Measurements from ENCODE around the gene CSMD2. TPM values are rescaled to one million over a fixed set of nuclear protein-coding genes. Genes with fewer than 3 reads are reported as not detected.

CSMD2 gene
- total and polyA plus RNA-seq, 7 experiments from 2014 or later, result 0.02 TPM; not detected in 6

GRCh38 chr1:34029515-34029914 is 135.5 kb downstream of the CSMD2 start:
- ATAC-seq (no peak), DNase-seq (no peak)
- no peak overlapping the region for H3K27ac ChIP-seq (ENCODE audit: low read depth, low read length)
- H3K4me1 ChIP-seq (ENCODE audit: control insufficient read depth in 2 of 2, insufficient read depth in 2 of 2, low read length in 2 of 2), result no peaks in the 10 kb centered on the region
- no peaks in the 10 kb centered on the region for H3K4me1 Mint-ChIP-seq
- H3K9me3 Mint-ChIP-seq, result no peaks in the 10 kb centered on the region
- H3K36me3 ChIP-seq (ENCODE audit: control insufficient read depth in 2 of 3, insufficient read depth in 3 of 3, low read length in 3 of 3), result no peaks in the 10 kb centered on the region
- no peaks in the 10 kb centered on the region for H3K27me3 ChIP-seq (ENCODE audit: control insufficient read depth in 2 of 2, insufficient read depth in 2 of 2, low read length in 2 of 2)
- intact Hi-C loops (cut with micrococcal nuclease), result no loop called here
- H3K4me3 ChIP-seq (ENCODE audit: low read length), result no peak overlapping the region
- ChIA-PET CTCF (no interaction called here), POLR2A (no interaction called here)
- no peaks in the 10 kb centered on the region for H3K9me3 ChIP-seq (ENCODE audit: control insufficient read depth in 2 of 3, low read length in 3 of 3)
- H3K27ac Mint-ChIP-seq, result no peak overlapping the region
- no peak overlapping the region for H3K4me3 Mint-ChIP-seq
- peaks cover 11 to 59% (median 34%) of the 10 kb centered on the region in 5 donors for H3K27me3 Mint-ChIP-seq
- no peaks in the 10 kb centered on the region for H3K36me3 Mint-ChIP-seq

DNA sequence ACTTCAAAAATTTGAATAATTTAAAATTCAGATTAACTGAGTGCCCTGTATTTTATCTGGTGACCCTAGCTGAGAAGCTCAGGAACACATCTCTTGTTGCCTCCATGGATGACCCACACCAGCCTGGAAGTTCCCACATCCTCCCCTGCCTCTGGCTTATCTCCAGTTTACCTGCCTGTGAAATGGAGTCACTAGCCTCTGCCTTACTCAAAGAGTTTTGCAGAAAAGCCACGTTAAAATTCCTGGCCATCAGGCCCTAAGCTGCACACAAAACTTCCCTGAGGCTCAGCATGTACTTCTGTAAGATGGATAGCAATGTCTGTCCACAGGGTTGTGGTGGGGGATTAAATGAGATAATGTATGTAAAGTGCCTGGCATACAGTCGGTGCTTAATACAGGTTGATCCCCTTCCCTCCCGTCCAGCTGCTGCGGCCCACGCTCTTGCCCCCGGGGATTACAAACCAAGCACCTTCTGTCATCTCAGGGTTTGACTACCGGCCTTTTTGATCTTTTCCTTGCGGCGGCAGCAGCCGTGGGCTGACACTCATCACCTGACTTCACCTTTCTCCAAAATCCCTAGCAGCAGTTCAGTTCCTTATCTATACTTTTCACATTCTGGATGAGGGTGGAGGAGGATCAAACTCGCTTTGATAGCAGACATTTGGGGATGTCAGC is 136.5 kb downstream of the CSMD2 start:
- no peak for ATAC-seq

DNA sequence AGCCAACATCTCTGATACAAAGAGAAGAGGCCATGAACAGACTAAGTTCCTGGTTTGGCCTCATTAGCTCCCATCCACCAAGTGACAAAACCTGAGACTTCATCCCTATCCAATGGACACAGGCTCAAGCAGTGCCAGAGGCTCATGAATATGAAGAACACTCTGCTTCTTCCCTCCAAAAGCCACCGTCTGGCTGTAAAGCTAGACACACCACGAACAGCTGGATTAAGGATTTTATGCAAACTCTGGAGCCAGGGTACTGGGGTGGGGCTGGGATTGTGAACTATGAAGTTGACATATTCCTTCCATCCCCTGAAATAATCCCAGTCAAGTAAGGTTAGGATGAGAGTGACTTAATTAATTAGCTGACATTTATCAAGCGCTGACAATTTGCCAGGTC is 139.4 kb downstream of the CSMD2 start:
- intact Hi-C loops (cut with micrococcal nuclease), result no loop called here
- Mint-ChIP-seq H3K4me1 (no peaks in the 10 kb centered on the region), H3K36me3 (no peaks in the 10 kb centered on the region), H3K9me3 (peaks cover 0 to 5% (median 0%) of the 10 kb centered on the region in 11 donors), H3K27ac (no peak overlapping the region), H3K27me3 (peaks cover 8 to 60% (median 37%) of the 10 kb centered on the region in 5 donors), H3K4me3 (no peak overlapping the region)
- ATAC-seq (no peak), DNase-seq (no peak)
- Histone ChIP-seq H3K9me3 (ENCODE audit: control insufficient read depth in 2 of 3, low read length in 3 of 3) (no peaks in the 10 kb centered on the region), H3K36me3 (ENCODE audit: control insufficient read depth in 2 of 3, insufficient read depth in 3 of 3, low read length in 3 of 3) (no peaks in the 10 kb centered on the region), H3K4me3 (ENCODE audit: low read length) (no peak overlapping the region), H3K4me1 (ENCODE audit: control insufficient read depth in 2 of 2, insufficient read depth in 2 of 2, low read length in 2 of 2) (no peaks in the 10 kb centered on the region), H3K27ac (ENCODE audit: low read depth, low read length) (no peak overlapping the region), H3K27me3 (ENCODE audit: control insufficient read depth in 2 of 2, insufficient read depth in 2 of 2, low read length in 2 of 2) (no peaks in the 10 kb centered on the region)
- CTCF ChIA-PET, result no interaction called here
- POLR2A ChIA-PET, result no interaction called here

More for the DNA sequence above, 136.5 kb downstream of the CSMD2 start:
- Mint-ChIP-seq H3K27me3 (peaks cover 9 to 66% (median 42%) of the 10 kb centered on the region in 5 donors), H3K4me1 (no peaks in the 10 kb centered on the region), H3K4me3 (no peak overlapping the region), H3K9me3 (no peaks in the 10 kb centered on the region), H3K36me3 (no peaks in the 10 kb centered on the region), H3K27ac (no peak overlapping the region)
- no peak for DNase-seq
- Histone ChIP-seq H3K4me1 (ENCODE audit: control insufficient read depth in 2 of 2, insufficient read depth in 2 of 2, low read length in 2 of 2) (no peaks in the 10 kb centered on the region), H3K9me3 (ENCODE audit: control insufficient read depth in 2 of 3, low read length in 3 of 3) (no peaks in the 10 kb centered on the region), H3K4me3 (ENCODE audit: low read length) (no peak overlapping the region), H3K27me3 (ENCODE audit: control insufficient read depth in 2 of 2, insufficient read depth in 2 of 2, low read length in 2 of 2) (no peaks in the 10 kb centered on the region), H3K36me3 (ENCODE audit: control insufficient read depth in 2 of 3, insufficient read depth in 3 of 3, low read length in 3 of 3) (no peaks in the 10 kb centered on the region), H3K27ac (ENCODE audit: low read depth, low read length) (no peak overlapping the region)
- intact Hi-C loops (cut with micrococcal nuclease), result no loop called here
- ChIA-PET CTCF (no interaction called here), POLR2A (no interaction called here)

GRCh38 chr1:34024485-34024884 is 140.5 kb downstream of the CSMD2 start:
- CTCF ChIA-PET, result no interaction called here
- intact Hi-C loops (cut with micrococcal nuclease), result no loop called here
- no peaks in the 10 kb centered on the region for H3K36me3 Mint-ChIP-seq
- no peaks in the 10 kb centered on the region for H3K36me3 ChIP-seq (ENCODE audit: control insufficient read depth in 2 of 3, insufficient read depth in 3 of 3, low read length in 3 of 3)
- H3K27ac Mint-ChIP-seq, result no peak overlapping the region
- POLR2A ChIA-PET, result no interaction called here
- no peak overlapping the region for H3K27ac ChIP-seq (ENCODE audit: low read depth, low read length)
- no peaks in the 10 kb centered on the region for H3K27me3 ChIP-seq (ENCODE audit: control insufficient read depth in 2 of 2, insufficient read depth in 2 of 2, low read length in 2 of 2)
- no peaks in the 10 kb centered on the region for H3K4me1 Mint-ChIP-seq
- ATAC-seq, result no peak
- no peak overlapping the region for H3K4me3 ChIP-seq (ENCODE audit: low read length)
- peaks cover 0 to 5% (median 0%) of the 10 kb centered on the region in 11 donors for H3K9me3 Mint-ChIP-seq
- no peaks in the 10 kb centered on the region for H3K9me3 ChIP-seq (ENCODE audit: control insufficient read depth in 2 of 3, low read length in 3 of 3)
- peaks cover 8 to 65% (median 40%) of the 10 kb centered on the region in 5 donors for H3K27me3 Mint-ChIP-seq
- DNase-seq, result no peak
- no peak overlapping the region for H3K4me3 Mint-ChIP-seq
- H3K4me1 ChIP-seq (ENCODE audit: control insufficient read depth in 2 of 2, insufficient read depth in 2 of 2, low read length in 2 of 2), result no peaks in the 10 kb centered on the region

- ChIA-PET CTCF (no interaction called here), POLR2A (no interaction called here)
- no peaks in the 10 kb centered on the region for H3K36me3 Mint-ChIP-seq
- Histone ChIP-seq H3K27ac (ENCODE audit: low read depth, low read length) (no peak overlapping the region), H3K4me1 (ENCODE audit: control insufficient read depth in 2 of 2, insufficient read depth in 2 of 2, low read length in 2 of 2) (no peaks in the 10 kb centered on the region), H3K9me3 (ENCODE audit: control insufficient read depth in 2 of 3, low read length in 3 of 3) (no peaks in the 10 kb centered on the region), H3K36me3 (ENCODE audit: control insufficient read depth in 2 of 3, insufficient read depth in 3 of 3, low read length in 3 of 3) (no peaks in the 10 kb centered on the region), H3K27me3 (ENCODE audit: control insufficient read depth in 2 of 2, insufficient read depth in 2 of 2, low read length in 2 of 2) (no peaks in the 10 kb centered on the region), H3K4me3 (ENCODE audit: low read length) (no peak overlapping the region)
- ATAC-seq, result no peak
- intact Hi-C loops (cut with micrococcal nuclease), result loop anchor here in 1 of 2 donors (10.0 kb wide), 1 partner anchor 385 kb away; no protein-coding TSS in a partner anchor
- H3K27me3 Mint-ChIP-seq, result peaks cover 2 to 58% (median 24%) of the 10 kb centered on the region in 5 donors
- H3K4me3 Mint-ChIP-seq, result no peak overlapping the region
- H3K4me1 Mint-ChIP-seq, result no peaks in the 10 kb centered on the region
- no peak overlapping the region for H3K27ac Mint-ChIP-seq
- peaks cover 0 to 5% (median 0%) of the 10 kb centered on the region in 11 donors for H3K9me3 Mint-ChIP-seq
- no peak for DNase-seq
Measured at GRCh38 chr1:34019741-34020552, 145.1 kb downstream of the CSMD2 start.

- ChIA-PET POLR2A (no interaction called here), CTCF (no interaction called here)
- Histone ChIP-seq H3K4me3 (ENCODE audit: low read length) (no peak overlapping the region), H3K27ac (ENCODE audit: low read depth, low read length) (no peak overlapping the region), H3K9me3 (ENCODE audit: control insufficient read depth in 2 of 3, low read length in 3 of 3) (no peaks in the 10 kb centered on the region), H3K36me3 (ENCODE audit: control insufficient read depth in 2 of 3, insufficient read depth in 3 of 3, low read length in 3 of 3) (no peaks in the 10 kb centered on the region), H3K27me3 (ENCODE audit: control insufficient read depth in 2 of 2, insufficient read depth in 2 of 2, low read length in 2 of 2) (no peaks in the 10 kb centered on the region), H3K4me1 (ENCODE audit: control insufficient read depth in 2 of 2, insufficient read depth in 2 of 2, low read length in 2 of 2) (no peaks in the 10 kb centered on the region)
- H3K27ac Mint-ChIP-seq, result no peak overlapping the region
- intact Hi-C loops (cut with micrococcal nuclease), result loop anchor here in 1 of 2 donors (10.0 kb wide), 1 partner anchor 383 kb away; no protein-coding TSS in a partner anchor
- peaks cover 2 to 58% (median 18%) of the 10 kb centered on the region in 5 donors for H3K27me3 Mint-ChIP-seq
- H3K4me1 Mint-ChIP-seq, result no peaks in the 10 kb centered on the region
- H3K36me3 Mint-ChIP-seq, result no peaks in the 10 kb centered on the region
- peaks cover 0 to 5% (median 0%) of the 10 kb centered on the region in 11 donors for H3K9me3 Mint-ChIP-seq
- H3K4me3 Mint-ChIP-seq, result no peak overlapping the region
- ATAC-seq (no peak), DNase-seq (no peak)
Measured at GRCh38 chr1:34018285-34018684, 146.7 kb downstream of the CSMD2 start.
